PC-9 (cell line): ENCODE data around the gene ZNF283. TPM values are rescaled to one million over a fixed set of nuclear protein-coding genes. Genes with fewer than 3 reads are reported as not detected.

Source experiments
- Bru-seq: library from RNA; stranded (reverse); fragments of 400-500 nt; gene quantifications from one replicate; lab custom pipeline; 2021; lab: Mats Ljungman, UMichigan
- BruChase-seq, 2 experiments: library from RNA; stranded (reverse); fragments of 400-500 nt; gene quantifications; one replicate each; lab custom pipeline; 2021; lab: Mats Ljungman, UMichigan
- BruUV-seq: library from RNA; stranded (reverse); fragments of 400-500 nt; replicated peaks from 2 replicates; lab custom pipeline; 2021; lab: Mats Ljungman, UMichigan
- CTCF ChIA-PET: fragments of 300-600 bp; sonication (Branson Sonifier 250); formaldehyde crosslinking; loops from one replicate; lab custom pipeline; 2022; ENCODE audit warnings: antibody characterized with exemption; lab: Charles Lee
- POLR2A ChIA-PET: fragments of 300-600 bp; sonication (Branson Sonifier 250); formaldehyde crosslinking; loops from one replicate; lab custom pipeline; 2022; ENCODE audit warnings: antibody characterized with exemption; ENCODE audit not compliant: unreplicated experiment; lab: Charles Lee
- DNase-seq, 2 experiments: peaks; one replicate each; pipeline versions ENCODE4 v3.0.0 to v3.0.0-alpha.2; 2015 to 2022; ENCODE audit warnings: mixed read lengths in 1 of 2
- H2AFZ ChIP-seq: fragments of 200-600 bp; sonication (generic); 2 replicates; pipeline ENCODE4 v1.8.1; 2017; ENCODE audit warnings: antibody characterized with exemption
- H3F3A ChIP-seq: fragments of 200-600 bp; sonication (generic); 2 replicates; pipeline ENCODE4 v1.8.1; 2017; ENCODE audit warnings: antibody characterized with exemption, mild to moderate bottlenecking, low read depth; ENCODE audit not compliant: insufficient read depth
- H3K27ac ChIP-seq: fragments of 200-600 bp; sonication (generic); 2 replicates; pipeline ENCODE4 v1.6.1; 2016; ENCODE audit warnings: mixed run types
- H3K27me3 ChIP-seq: fragments of 200-600 bp; sonication (generic); 2 replicates; pipeline ENCODE4 v1.6.1; 2016; ENCODE audit warnings: low read depth, mixed run types; ENCODE audit not compliant: insufficient read depth
- H3K36me3 ChIP-seq: fragments of 200-600 bp; sonication (generic); 2 replicates; pipeline ENCODE4 v1.6.1; 2016; ENCODE audit warnings: low read depth, mixed run types
- H3K4me1 ChIP-seq: fragments of 200-600 bp; sonication (generic); replicated peaks from 2 replicates; pipeline ENCODE4 v1.6.1; 2016; ENCODE audit warnings: mixed run types; ENCODE audit not compliant: insufficient read depth
- H3K4me2 ChIP-seq: fragments of 200-600 bp; sonication (generic); 2 replicates; pipeline ENCODE4 v1.6.1; 2017; ENCODE audit warnings: mixed run types
- H3K4me3 ChIP-seq: fragments of 200-600 bp; sonication (generic); 2 replicates; pipeline ENCODE4 v1.6.1; 2016; ENCODE audit warnings: mixed run types
- H3K79me2 ChIP-seq: fragments of 200-600 bp; sonication (generic); 2 replicates; pipeline ENCODE4 v1.6.1; 2017; ENCODE audit warnings: low read depth, mixed run types
- H3K9me2 ChIP-seq: fragments of 200-600 bp; sonication (generic); 2 replicates; pipeline ENCODE4 v1.8.1; 2017; ENCODE audit warnings: mild to moderate bottlenecking; ENCODE audit not compliant: insufficient read depth
- H3K9me3 ChIP-seq: fragments of 200-600 bp; sonication (generic); 2 replicates; pipeline ENCODE4 v1.8.1; 2016; ENCODE audit warnings: low read depth; ENCODE audit not compliant: insufficient read depth
- H4K20me1 ChIP-seq: fragments of 200-600 bp; sonication (generic); 2 replicates; pipeline ENCODE4 v1.8.1; 2017; ENCODE audit not compliant: insufficient read depth
- EZH2 ChIP-seq: fragments of 200-600 bp; sonication (generic); IDR thresholded peaks from 2 replicates; pipeline ENCODE4 v1.8.0; 2017; ENCODE audit warnings: antibody characterized with exemption, low read depth
- intact Hi-C: fragments of 100-400 bp; cut with micrococcal nuclease; formaldehyde crosslinking; loops from one replicate; pipeline ENCODE4 v1.10.0; 2022; ENCODE audit not compliant: unreplicated experiment
- long read RNA-seq: library from polyadenylated mRNA; stranded (forward); transcript quantifications from one replicate; pipeline ENCODE4 v2.0.0, GENCODE V29; 2022
- total RNA-seq: library from RNA; stranded (reverse); gene quantifications from 2 replicates; pipeline ENCODE4 v1.2.3, GENCODE V29; 2021
- TF ChIP-seq, protein P1 (sequence below): fragments of 200-600 bp; sonication (generic); conservative IDR thresholded peaks from 2 replicates; pipeline ENCODE4 v1.6.1; 2017; ENCODE audit warnings: mixed run types, antibody characterized with exemption, mild to moderate bottlenecking, moderate library complexity

The ZNF283 gene
- total RNA-seq, result 14.8 and 15.2 TPM in 2 replicates
- percentile 64 among the genes with signal in this experiment for Bru-seq, nascent RNA
- percentile 78 among the genes with signal in this experiment for BruChase-seq, experiment 1, labeled RNA remaining after a 2-hour chase
- BruChase-seq, experiment 2, labeled RNA remaining after a 6-hour chase, result percentile 54 among the genes with signal in this experiment
- long read RNA-seq, partial matches to known transcripts, result 0 of 5 reads
- long read RNA-seq, other reads (novel, unspliced or antisense), result 5 of 5 reads

DNA sequence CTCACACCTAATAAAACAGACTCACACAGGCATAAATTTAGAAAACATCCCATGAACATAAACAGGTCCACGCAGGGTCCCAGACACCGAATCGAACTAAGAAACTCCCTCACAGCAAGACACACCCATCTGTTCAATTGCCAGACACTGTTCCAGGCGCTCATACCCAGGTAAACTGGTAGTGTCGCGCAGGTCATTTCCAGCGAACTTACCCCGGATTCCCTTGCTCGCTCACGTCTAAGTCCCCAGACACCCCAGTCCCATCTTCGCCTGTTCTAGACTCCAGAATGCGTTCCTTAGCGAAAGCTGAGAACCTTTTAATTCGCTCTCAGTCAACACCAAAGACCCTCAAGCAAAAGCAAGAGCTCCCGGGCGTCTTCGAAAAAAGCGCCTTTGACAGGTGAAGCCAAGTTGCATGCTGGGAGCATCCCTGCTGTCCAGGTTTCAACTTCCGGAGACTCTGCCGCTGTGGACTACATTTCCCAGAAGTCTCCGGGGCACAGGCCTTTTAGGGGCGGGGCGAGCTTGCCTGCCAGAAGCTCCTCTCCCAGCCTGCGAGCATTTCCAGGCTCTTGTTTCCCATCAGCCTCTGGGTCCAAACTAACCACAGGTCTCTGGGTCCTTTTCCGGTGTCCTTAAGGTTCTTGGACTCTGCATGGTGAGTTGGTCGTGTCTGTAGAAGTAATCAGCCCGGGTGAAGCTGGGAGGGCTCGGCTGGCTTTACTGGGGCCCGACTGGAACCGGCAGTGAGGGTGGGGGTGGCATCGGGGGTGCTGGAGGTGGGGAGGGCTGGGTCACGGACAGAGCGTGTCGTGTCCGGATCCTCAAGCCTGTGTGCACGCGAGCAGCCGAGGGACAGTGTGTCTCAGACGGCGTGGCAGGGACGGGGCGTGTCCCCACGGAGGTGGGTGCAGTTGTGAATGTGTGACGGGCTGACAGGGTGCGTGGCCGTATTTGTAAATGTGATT, at the start of gene ZNF283:
Gene ZNF283, plus strand, starts transcription at position 535 of the 968 bp plus-strand sequence. CDS start 6,184 bp downstream, outside the sequence.
- no peaks in the 10 kb centered on the region for H4K20me1 ChIP-seq
- peaks cover 22% of the 10 kb centered on the region for H3K9me3 ChIP-seq
- TF ChIP-seq, protein P1, sequence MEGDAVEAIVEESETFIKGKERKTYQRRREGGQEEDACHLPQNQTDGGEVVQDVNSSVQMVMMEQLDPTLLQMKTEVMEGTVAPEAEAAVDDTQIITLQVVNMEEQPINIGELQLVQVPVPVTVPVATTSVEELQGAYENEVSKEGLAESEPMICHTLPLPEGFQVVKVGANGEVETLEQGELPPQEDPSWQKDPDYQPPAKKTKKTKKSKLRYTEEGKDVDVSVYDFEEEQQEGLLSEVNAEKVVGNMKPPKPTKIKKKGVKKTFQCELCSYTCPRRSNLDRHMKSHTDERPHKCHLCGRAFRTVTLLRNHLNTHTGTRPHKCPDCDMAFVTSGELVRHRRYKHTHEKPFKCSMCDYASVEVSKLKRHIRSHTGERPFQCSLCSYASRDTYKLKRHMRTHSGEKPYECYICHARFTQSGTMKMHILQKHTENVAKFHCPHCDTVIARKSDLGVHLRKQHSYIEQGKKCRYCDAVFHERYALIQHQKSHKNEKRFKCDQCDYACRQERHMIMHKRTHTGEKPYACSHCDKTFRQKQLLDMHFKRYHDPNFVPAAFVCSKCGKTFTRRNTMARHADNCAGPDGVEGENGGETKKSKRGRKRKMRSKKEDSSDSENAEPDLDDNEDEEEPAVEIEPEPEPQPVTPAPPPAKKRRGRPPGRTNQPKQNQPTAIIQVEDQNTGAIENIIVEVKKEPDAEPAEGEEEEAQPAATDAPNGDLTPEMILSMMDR, result no peak
- no peak for TF ChIP-seq EZH2
- peaks cover 7% of the 10 kb centered on the region for H3K4me1 ChIP-seq
- peak within 1 kb of the TSS; percentile 74 for H3K4me3 ChIP-seq
- peak; percentile 79 to 88 for DNase-seq
- ChIA-PET CTCF (interaction anchor here (0.6 to 1.0 kb wide), 2 partner anchors 124 to 388 kb away, joined by 4 to 5 read pairs; partner anchors contain the start of gene ZNF221), POLR2A (interaction anchor here (0.6 to 0.8 kb wide), 9 partner anchors 84 to 578 kb away, joined by 3 to 15 read pairs (median 4); partner anchors contain the start of genes IRGQ, ZNF221, ZNF222 and ZNF223)
- intact Hi-C loops, result no loop called here
- H3F3A ChIP-seq, result peaks cover 6% of the 10 kb centered on the region; the same call in 1 of the 2 replicates
- peak within 1 kb of the TSS; percentile 96 for H3K4me2 ChIP-seq
- no peaks in the 10 kb centered on the region for H3K27me3 ChIP-seq
- H3K27ac ChIP-seq, result no peak within 1 kb of the TSS
- H2AFZ ChIP-seq, result peak within 1 kb of the TSS; percentile 87
- no TSS peak for BruUV-seq
- H3K9me2 ChIP-seq, result no peaks in the 10 kb centered on the region
- H3K36me3 ChIP-seq, result peaks cover 34% of the 10 kb centered on the region
- H3K79me2 ChIP-seq, result 0 out of 2 replicates have a peak, but pooled peaks cover 6% of the 10 kb centered on the region

DNA sequence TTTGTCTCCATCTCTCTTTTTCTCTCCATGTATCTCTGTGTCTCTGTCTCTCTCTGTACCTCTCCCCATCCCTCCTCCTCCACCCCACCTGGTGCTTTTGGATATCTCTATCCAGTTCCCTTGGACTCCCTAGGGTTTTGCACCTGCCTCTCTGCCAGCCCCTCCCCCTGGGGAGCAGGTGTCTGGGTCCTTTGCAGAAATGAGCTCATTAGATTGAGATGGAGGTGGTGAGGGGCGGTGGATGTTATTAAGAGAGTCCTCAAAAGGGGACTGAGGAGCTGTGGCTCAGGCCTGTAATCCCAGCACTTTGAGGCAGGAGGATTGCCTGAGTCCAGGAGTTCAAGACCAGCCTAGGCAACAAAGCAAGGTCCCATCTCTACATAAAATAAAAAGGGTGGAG, 48.5 kb upstream of the ZNF283 start:
- Histone ChIP-seq H3K9me2 (no peaks in the 10 kb centered on the region), H3K27ac (peak overlapping the region; percentile 88), H3K9me3 (no peaks in the 10 kb centered on the region), H3K4me2 (peak overlapping the region; percentile 83), H4K20me1 (no peaks in the 10 kb centered on the region), H3K4me3 (peak overlapping the region; percentile 62), H3K27me3 (no peaks in the 10 kb centered on the region), H3K36me3 (peaks cover 13% of the 10 kb centered on the region), H3K4me1 (peaks cover 52% of the 10 kb centered on the region), H3F3A (peaks cover 58% of the 10 kb centered on the region), H2AFZ (no peak overlapping the region), H3K79me2 (peaks cover 75% of the 10 kb centered on the region)
- BruUV-seq, result TSS peak; percentile 24
- no peak for TF ChIP-seq EZH2
- TF ChIP-seq, protein P1, result no peak
- intact Hi-C loops, result loop anchor here (1.0 kb wide), 1 partner anchor 24 kb away; the partner anchor contains the start of gene SMG9
- DNase-seq, result no peak
- POLR2A ChIA-PET, result interaction anchor here (0.7 to 1.1 kb wide), 2 partner anchors 21 to 110 kb away, joined by 4 to 5 read pairs; no protein-coding TSS in a partner anchor
- CTCF ChIA-PET, result interaction anchor here (0.5 to 1.0 kb wide), 3 partner anchors 11 to 121 kb away, joined by 3 to 8 read pairs (median 3); no protein-coding TSS in a partner anchor
